Activated naive CD8-positive, alpha-beta T cell treated with anti-CD3 and anti-CD28 coated beads, Interleukin-2, amount 50 U/mL, for 24 hours (primary cell): ENCODE data around the gene SH3D19.
"Not testable (repeated sequence)": the region's sequence is repeated elsewhere in the genome, so short reads cannot be mapped to it uniquely, and the experiment has no call there.

Experiments
- ATAC-seq: fragments of 150-1000 bp; cut with Tn5 transposase; one replicate; pipeline ENCODE4 v1.10.0; 2021
- DNase-seq: peaks from one replicate; pipeline ENCODE4 v3.0.0; 2021
- H3K27ac Mint-ChIP-seq: one replicate; pipeline ENCODE4 v1.8.0; 2021; ENCODE audit warnings: mild to moderate bottlenecking, mixed read lengths
- H3K27me3 Mint-ChIP-seq: one replicate; pipeline ENCODE4 v1.8.0; 2021; ENCODE audit warnings: mixed read lengths
- H3K36me3 Mint-ChIP-seq: one replicate; pipeline ENCODE4 v1.8.0; 2021; ENCODE audit warnings: low read depth, mixed read lengths
- H3K4me1 Mint-ChIP-seq: one replicate; pipeline ENCODE4 v1.8.0; 2021; ENCODE audit warnings: mixed read lengths
- H3K4me3 Mint-ChIP-seq: one replicate; pipeline ENCODE4 v1.8.0; 2021; ENCODE audit warnings: mild to moderate bottlenecking, moderate library complexity, mixed read lengths
- H3K9me3 Mint-ChIP-seq: one replicate; pipeline ENCODE4 v1.8.0; 2021; ENCODE audit warnings: mixed read lengths

SH3D19 gene

DNA sequence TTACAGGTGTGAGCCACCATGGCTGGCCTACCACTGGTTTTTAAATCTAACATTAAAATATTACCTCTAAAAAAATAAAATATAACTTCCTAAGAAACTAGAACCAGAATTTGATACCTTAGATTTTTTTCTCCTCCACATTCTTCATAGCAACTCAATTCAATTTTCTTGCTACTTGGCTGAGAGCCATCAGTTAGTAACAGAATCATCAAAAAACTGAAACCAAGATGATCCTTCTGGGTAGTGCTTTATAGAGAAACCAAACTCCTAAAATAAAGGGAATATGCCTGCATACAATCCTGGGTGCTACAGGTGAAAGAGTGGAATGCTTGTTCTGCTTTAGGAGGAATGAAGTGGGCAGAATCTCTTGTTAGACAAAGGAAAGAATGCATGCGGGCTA lies 161.6 kb downstream of the SH3D19 start:
- no peaks in the 10 kb centered on the region for H3K4me1 Mint-ChIP-seq
- no peaks in the 10 kb centered on the region for H3K9me3 Mint-ChIP-seq
- DNase-seq: no peak
- H3K4me3 Mint-ChIP-seq: no peak overlapping the region
- ATAC-seq: no peak
- no peaks in the 10 kb centered on the region for H3K36me3 Mint-ChIP-seq
- no peak overlapping the region for H3K27ac Mint-ChIP-seq
- H3K27me3 Mint-ChIP-seq: peaks cover 10% of the 10 kb centered on the region

DNA sequence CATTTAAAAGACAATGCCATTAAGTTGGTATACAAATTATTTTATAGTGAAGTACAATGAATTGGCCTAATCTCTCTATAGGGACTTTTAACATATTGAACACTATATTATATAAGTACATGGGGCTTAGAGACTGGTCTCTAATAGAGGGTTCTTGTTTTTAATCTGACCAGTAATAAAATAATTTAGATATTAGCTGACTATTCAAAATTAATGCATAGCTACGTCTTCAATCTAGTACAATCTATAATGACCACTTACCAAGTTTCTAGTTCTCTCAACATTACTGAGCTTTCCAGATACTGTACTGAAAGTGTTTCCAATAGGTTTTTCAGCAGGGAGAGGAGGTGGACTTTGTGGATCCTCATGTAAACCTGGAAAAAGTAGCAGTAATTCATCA lies 166.4 kb downstream of the SH3D19 start:
- Mint-ChIP-seq H3K9me3 (no peaks in the 10 kb centered on the region), H3K27ac (no peak overlapping the region), H3K4me3 (no peak overlapping the region), H3K4me1 (no peaks in the 10 kb centered on the region), H3K27me3 (peaks cover 12% of the 10 kb centered on the region), H3K36me3 (no peaks in the 10 kb centered on the region)
- ATAC-seq: no peak
- no peak for DNase-seq

DNA sequence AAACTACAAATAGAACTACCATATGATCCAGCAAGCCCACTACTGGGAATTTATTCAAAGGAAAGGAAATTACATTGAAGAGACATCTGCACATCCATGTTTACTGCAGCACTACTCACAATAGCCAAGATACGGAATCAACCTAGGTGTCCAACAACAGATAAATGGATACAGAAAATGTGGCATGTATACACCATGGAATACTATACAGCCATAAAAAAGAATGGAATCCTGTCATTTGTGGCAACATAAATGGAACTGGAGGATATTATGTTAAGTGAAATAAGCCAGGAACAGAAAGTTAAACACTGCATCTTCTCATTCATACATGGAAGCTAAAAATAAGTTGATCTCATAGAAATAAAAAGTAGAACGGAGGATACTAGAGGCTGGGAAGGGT lies 167.9 kb downstream of the SH3D19 start:
- H3K9me3 Mint-ChIP-seq: no peaks in the 10 kb centered on the region
- DNase-seq (no peak), ATAC-seq (no peak)
- H3K36me3 Mint-ChIP-seq: no peaks in the 10 kb centered on the region
- H3K27me3 Mint-ChIP-seq: peaks cover 12% of the 10 kb centered on the region
- H3K4me1 Mint-ChIP-seq: no peaks in the 10 kb centered on the region
- no peak overlapping the region for H3K27ac Mint-ChIP-seq
- H3K4me3 Mint-ChIP-seq: no peak overlapping the region

DNA sequence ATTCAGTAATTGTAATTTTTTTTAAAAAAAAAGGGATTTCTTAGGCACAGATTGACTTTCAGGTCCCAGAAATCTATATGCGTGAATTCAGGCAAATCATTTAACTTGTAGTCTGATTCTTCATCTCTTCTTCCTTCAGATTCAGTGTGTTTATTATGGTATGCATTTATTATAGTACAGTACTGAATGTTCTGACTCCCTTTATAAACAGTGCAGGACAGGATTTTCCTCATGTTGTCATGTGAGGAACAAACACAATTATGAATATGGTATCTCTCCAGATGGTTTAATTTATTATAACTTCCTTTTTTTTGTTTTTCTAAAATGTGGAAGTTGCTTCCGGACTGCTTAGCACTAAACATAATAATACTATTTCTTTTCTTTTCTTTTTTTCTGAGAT lies 171.8 kb downstream of the SH3D19 start:
- no peak for DNase-seq
- H3K36me3 Mint-ChIP-seq: no peaks in the 10 kb centered on the region
- no peak for ATAC-seq

DNA sequence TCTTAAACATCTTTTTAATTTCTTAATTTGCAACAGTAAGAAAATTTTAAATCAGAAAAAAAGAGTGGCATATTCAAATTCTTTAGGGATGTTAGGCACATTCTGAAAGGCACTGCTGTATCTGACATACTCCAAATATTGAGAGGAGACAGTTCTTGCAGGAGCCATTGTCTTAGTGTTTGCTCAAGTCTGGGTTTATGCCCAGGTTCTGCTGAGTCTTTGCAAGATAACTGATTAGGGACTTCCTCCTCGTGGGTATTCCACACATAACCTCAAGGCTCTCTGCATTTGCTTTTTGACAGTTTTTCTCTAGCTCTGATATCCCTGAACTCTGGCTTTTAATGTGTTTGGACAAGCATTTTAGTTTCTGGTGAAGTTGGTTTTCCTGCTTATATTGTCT lies 173.4 kb downstream of the SH3D19 start:
- DNase-seq (no peak), ATAC-seq (no peak)
- Mint-ChIP-seq H3K27ac (no peak overlapping the region), H3K27me3 (peaks cover 14% of the 10 kb centered on the region), H3K4me1 (no peaks in the 10 kb centered on the region), H3K9me3 (no peaks in the 10 kb centered on the region), H3K36me3 (no peaks in the 10 kb centered on the region), H3K4me3 (no peak overlapping the region)

More for the DNA sequence above, 171.8 kb downstream of the SH3D19 start:
- Mint-ChIP-seq H3K4me1 (no peaks in the 10 kb centered on the region), H3K9me3 (no peaks in the 10 kb centered on the region), H3K27me3 (peaks cover 16% of the 10 kb centered on the region), H3K4me3 (no peak overlapping the region), H3K27ac (no peak overlapping the region)

DNA sequence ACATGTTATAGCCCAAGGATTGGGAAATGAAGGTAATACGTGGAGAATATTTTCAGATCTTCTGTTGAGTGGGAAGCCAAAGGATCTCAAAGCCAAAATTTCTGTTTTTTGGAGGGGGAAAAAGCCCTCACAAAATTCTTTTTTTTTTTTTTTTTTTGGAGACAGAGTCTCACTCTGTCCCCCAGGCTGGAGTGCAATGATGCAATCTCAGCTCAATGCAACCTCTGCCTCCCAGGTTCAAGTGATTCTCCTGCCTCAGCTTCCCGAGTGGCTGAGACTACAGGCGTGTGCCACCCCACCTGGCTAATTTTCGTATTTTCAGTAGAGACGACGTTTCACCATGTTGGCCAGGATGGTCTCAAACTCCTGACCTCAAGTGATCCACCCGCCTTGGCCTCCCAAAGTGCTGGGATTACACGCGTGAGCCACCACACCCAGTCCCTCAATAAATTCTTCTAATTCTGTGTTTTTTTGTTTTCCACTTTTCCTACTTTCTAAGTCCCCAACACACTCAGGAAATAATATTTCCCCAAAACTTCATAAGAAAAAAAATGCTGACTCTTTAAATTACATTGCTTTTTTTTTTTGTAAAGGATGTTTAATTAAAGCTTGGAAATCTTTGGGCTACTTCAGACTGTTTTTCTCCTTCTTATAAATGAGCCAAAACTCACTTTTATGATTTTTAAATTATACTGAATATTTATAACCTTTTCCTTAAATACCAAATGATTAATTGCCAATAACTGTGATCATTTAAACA lies 174.4 kb downstream of the SH3D19 start:
- no peaks in the 10 kb centered on the region for H3K4me1 Mint-ChIP-seq
- no peaks in the 10 kb centered on the region for H3K9me3 Mint-ChIP-seq
- no peak overlapping the region for H3K27ac Mint-ChIP-seq
- no peak for ATAC-seq
- no peak overlapping the region for H3K4me3 Mint-ChIP-seq
- peaks cover 11% of the 10 kb centered on the region for H3K27me3 Mint-ChIP-seq
- no peaks in the 10 kb centered on the region for H3K36me3 Mint-ChIP-seq
- DNase-seq: no peak

DNA sequence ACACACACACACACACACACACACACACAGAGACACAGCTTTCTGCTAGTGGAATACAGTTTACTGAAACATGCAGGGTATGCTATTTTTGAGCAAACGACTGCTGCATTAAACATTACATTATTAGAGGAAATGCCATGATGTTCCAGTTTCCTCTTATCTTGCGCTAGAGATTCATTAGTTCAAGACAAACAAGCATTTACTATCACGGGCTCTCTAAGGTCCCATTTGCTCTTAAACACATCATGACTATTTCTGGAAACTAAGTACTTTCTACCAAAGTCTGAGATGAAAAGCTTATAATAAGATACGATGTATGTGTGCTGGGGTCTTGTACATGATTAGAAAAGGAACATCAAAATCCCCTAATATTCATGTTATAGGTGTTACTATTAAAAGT lies 177.1 kb downstream of the SH3D19 start:
- H3K4me3 Mint-ChIP-seq: no peak overlapping the region
- H3K4me1 Mint-ChIP-seq: no peaks in the 10 kb centered on the region
- peaks cover 4% of the 10 kb centered on the region for H3K27me3 Mint-ChIP-seq
- H3K9me3 Mint-ChIP-seq: no peaks in the 10 kb centered on the region
- DNase-seq (no peak), ATAC-seq (no peak)
- no peaks in the 10 kb centered on the region for H3K36me3 Mint-ChIP-seq
- H3K27ac Mint-ChIP-seq: no peak overlapping the region

DNA sequence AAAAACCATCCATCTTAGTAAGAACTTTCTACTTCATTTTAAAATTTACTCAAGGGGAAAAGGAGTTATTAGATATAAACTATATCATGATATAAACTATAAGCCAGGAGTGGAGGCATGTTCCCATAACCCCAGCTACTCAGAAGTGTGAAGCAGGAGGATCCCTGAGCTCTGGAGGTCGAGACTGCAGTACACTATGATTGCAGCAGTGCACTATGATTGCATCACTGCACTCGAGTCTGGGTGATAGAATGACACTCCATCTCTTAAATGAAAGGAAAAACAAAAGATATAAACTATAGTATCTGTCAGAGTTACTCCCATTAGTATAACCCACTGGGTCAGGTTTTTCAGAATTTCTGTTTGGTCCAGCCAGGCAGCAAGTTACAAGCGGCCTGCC lies 178.4 kb downstream of the SH3D19 start:
- Mint-ChIP-seq H3K4me1 (no peaks in the 10 kb centered on the region), H3K36me3 (no peaks in the 10 kb centered on the region), H3K27me3 (peaks cover 4% of the 10 kb centered on the region), H3K9me3 (no peaks in the 10 kb centered on the region), H3K27ac (no peak overlapping the region), H3K4me3 (no peak overlapping the region)
- ATAC-seq (no peak), DNase-seq (no peak)

DNA sequence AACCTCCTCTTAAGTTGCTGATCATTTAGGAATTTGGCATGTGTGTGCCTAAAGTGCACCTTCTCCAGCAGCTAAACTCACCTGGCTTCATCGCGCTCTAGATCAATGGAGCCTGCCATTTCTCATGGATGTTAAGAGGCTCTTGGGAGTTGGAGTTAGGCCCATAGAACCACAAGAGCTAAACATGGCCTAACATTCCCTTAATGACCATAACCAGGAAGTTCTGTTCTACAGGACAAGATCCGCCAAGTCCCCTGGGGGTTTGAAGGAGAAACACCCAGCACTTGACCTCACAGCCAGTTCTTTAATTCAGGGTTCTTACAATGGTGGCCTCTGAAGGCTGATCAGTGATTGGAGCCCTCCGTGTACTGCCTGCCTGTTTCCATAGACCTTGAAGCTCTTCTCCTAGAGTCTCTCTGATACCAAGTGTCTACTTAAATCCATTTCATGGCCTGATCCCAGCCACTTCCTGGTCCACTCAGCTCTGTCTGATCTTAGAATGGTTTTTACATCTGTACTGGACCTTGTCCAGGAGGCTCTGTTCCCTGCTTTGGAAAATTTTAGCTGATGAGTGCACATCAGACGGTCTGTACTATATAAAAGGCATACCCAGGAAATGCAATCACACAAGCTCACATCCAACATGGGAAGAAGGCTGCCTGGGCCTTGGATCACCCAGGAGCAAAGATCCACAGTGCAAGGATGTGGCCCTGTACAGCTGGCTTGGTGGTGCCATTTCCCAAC lies 180.9 kb downstream of the SH3D19 start:
- no peak for ATAC-seq
- DNase-seq: no peak
- no peak overlapping the region for H3K4me3 Mint-ChIP-seq
- H3K27me3 Mint-ChIP-seq: no peaks in the 10 kb centered on the region
- H3K9me3 Mint-ChIP-seq: no peaks in the 10 kb centered on the region
- no peak overlapping the region for H3K27ac Mint-ChIP-seq
- H3K36me3 Mint-ChIP-seq: no peaks in the 10 kb centered on the region
- H3K4me1 Mint-ChIP-seq: no peaks in the 10 kb centered on the region

DNA sequence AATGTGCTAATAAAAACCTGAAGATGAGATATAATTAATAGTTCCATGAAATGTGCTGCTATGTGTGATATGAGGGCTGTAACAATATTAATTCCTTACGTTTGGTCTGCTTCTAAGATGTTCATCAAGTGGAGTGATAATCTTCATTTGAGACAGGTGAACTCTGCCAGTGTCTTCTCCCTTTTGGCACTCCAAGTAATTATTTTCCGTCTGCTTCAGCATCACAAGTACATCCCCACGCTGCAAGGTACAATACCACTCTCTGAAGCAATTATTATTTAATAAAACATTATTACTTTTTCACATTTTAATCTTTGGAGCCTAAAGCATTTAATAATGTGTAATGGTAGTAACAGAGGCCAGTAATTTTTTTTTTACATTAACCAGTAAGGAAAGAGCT lies 181.6 kb downstream of the SH3D19 start:
- H3K9me3 Mint-ChIP-seq: no peaks in the 10 kb centered on the region
- no peak overlapping the region for H3K4me3 Mint-ChIP-seq
- no peaks in the 10 kb centered on the region for H3K27me3 Mint-ChIP-seq
- no peak for DNase-seq
- H3K4me1 Mint-ChIP-seq: no peaks in the 10 kb centered on the region
- H3K27ac Mint-ChIP-seq: no peak overlapping the region
- ATAC-seq: no peak
- H3K36me3 Mint-ChIP-seq: no peaks in the 10 kb centered on the region

DNA sequence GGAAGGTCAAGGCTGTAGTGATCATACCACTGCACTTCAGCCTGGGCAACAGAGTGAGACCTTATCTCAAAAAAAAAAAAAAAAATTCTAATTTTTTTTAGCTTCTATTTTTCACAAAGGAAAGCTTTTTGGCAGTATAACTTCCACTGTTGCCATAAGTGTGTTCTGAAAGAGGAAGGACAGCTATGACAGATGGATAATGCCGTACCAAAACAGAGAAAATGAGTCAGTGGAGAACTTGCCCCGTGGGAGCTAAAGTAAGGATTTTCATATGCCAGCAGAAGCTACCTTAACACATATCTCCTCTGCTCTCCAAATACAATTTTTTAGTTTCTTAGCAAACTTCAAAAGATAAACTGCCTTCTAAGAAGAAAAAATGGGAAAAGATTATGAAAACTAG lies 182.2 kb downstream of the SH3D19 start:
- Mint-ChIP-seq H3K4me3 (no peak overlapping the region), H3K9me3 (no peaks in the 10 kb centered on the region), H3K36me3 (no peaks in the 10 kb centered on the region), H3K27ac (no peak overlapping the region), H3K4me1 (no peaks in the 10 kb centered on the region), H3K27me3 (no peaks in the 10 kb centered on the region)
- DNase-seq (no peak), ATAC-seq (no peak)

DNA sequence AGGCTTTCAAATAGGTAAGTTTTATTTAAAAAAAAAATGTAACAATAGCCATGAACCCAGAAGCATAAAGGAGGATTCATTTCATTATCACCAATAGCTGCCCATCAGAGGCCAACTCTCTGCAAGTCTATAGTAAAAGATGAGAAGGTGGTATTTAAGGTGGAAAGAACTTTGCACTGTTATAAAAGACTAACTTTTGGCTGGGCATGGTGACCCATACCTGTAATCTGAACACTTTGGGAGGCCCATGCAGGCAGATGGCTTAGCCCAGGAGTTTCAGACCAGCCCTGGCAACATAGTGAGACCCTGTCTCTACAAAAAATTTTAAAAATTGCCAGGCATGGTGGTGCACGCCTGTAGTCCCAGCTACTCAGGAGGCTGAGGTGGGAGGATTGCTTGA lies 182.6 kb downstream of the SH3D19 start:
- Mint-ChIP-seq H3K4me3 (no peak overlapping the region), H3K27ac (no peak overlapping the region), H3K27me3 (no peaks in the 10 kb centered on the region), H3K4me1 (no peaks in the 10 kb centered on the region), H3K9me3 (no peaks in the 10 kb centered on the region), H3K36me3 (no peaks in the 10 kb centered on the region)
- no peak for DNase-seq
- no peak for ATAC-seq

DNA sequence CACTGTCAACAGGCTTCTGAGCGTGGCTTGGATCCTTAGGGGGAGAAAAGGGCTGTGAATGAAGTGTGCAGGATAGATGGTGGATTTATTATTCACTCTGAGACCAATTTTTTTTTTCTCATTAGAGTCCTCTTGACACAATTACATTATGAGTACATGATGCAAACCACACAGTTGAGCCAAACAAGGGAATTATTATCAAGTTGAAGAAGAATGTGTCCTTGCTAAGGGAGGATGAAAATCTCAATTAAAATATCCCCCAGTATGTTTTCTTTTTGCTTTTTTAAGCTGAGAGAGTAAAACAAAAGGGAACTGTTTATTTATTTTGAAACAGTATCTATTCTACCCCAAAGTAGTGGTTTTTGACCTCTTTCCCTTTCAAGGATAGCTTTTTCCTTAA lies 185.6 kb downstream of the SH3D19 start:
- Mint-ChIP-seq H3K27me3 (no peaks in the 10 kb centered on the region), H3K9me3 (no peaks in the 10 kb centered on the region), H3K4me3 (no peak overlapping the region), H3K36me3 (no peaks in the 10 kb centered on the region), H3K27ac (no peak overlapping the region), H3K4me1 (no peaks in the 10 kb centered on the region)
- ATAC-seq (no peak), DNase-seq (no peak)

DNA sequence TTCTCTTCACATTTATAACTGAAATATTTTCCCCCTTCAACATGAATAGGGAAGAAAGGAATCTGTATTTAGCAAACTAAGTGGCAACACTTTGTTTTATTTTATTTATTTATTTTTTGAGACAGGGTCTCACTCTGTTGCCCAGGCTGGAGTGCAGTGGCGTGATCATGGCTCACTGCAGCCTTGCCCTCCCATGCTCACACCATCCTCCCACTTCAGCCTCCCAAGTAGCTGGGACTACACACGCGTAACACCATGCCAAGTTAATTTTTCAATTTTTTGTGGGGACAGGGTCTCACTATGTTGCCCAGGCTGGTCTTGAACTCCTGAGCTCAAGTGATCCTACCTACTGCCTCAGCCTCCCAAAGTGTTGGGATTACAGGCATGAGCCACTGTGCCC lies 189.4 kb downstream of the SH3D19 start:
- not testable (repeated sequence) for H3K4me1 Mint-ChIP-seq, H3K27ac Mint-ChIP-seq, ATAC-seq, H3K9me3 Mint-ChIP-seq, DNase-seq, H3K27me3 Mint-ChIP-seq, H3K36me3 Mint-ChIP-seq, H3K4me3 Mint-ChIP-seq

DNA sequence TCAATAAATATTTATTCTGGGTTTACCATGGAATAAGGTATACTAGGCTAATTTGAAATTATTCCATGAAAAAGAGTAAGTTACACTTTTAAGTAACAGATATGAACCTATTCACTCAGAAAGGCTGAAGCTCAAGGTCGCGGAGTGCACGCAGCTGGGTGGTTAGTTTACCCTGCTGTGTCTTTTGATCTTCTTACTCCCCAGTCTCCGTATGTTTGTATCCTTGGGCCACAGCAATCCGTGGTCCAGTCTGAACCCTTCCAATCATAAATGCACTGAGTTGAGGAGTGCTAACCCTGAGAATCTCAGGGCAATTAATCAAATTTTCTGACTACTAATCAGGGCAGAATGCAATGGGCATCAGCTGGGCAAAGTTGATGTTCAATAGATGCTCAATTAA lies 192.1 kb downstream of the SH3D19 start:
- Mint-ChIP-seq H3K9me3 (no peaks in the 10 kb centered on the region), H3K27ac (no peak overlapping the region), H3K27me3 (no peaks in the 10 kb centered on the region), H3K36me3 (no peaks in the 10 kb centered on the region), H3K4me3 (no peak overlapping the region), H3K4me1 (no peaks in the 10 kb centered on the region)
- DNase-seq (no peak), ATAC-seq (no peak)
